Measurements from ENCODE around the gene MALT1.

DNA sequence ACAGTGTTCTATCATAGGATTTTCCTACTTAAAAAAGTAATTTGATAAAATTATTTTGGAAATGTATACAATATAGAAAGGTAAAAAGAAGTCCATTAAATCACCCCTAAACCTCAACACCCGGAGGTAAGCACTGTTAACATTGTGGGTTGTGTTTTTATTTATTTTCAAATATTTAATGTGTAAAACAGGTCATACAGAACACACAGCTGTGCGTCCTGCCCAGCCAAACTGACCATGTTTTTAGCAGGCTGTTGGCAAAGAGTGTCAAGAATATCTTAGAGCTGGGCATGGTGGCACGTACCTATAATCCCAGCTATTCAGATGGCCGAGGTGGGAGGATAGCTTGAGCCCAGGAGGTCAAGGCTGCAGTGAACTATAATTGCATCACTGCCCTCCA is 114.6 kb downstream of the MALT1 start:
- TF ChIP-seq, protein P1, sequence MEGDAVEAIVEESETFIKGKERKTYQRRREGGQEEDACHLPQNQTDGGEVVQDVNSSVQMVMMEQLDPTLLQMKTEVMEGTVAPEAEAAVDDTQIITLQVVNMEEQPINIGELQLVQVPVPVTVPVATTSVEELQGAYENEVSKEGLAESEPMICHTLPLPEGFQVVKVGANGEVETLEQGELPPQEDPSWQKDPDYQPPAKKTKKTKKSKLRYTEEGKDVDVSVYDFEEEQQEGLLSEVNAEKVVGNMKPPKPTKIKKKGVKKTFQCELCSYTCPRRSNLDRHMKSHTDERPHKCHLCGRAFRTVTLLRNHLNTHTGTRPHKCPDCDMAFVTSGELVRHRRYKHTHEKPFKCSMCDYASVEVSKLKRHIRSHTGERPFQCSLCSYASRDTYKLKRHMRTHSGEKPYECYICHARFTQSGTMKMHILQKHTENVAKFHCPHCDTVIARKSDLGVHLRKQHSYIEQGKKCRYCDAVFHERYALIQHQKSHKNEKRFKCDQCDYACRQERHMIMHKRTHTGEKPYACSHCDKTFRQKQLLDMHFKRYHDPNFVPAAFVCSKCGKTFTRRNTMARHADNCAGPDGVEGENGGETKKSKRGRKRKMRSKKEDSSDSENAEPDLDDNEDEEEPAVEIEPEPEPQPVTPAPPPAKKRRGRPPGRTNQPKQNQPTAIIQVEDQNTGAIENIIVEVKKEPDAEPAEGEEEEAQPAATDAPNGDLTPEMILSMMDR (IDR thresholded peaks at IDR 0.05; ENCODE audit: poor library complexity) = no peak
- no peak for TF ChIP-seq EZH2 (IDR thresholded peaks at IDR 0.05; ENCODE audit: borderline replicate concordance)

Data from hepatocyte (in vitro differentiated cells).